Posterior cingulate gyrus (tissue), 11 donors: ENCODE measurements around the gene CREBBP.

Source experiments
- DNase-seq, 10 donors: peaks; one replicate each; pipeline versions ENCODE4 v3.0.0 to v3.0.0-alpha.2; 2020 to 2021; ENCODE audit warnings: mixed read lengths in 3 of 10
- intact Hi-C: fragments of 100-400 bp; cut with DNase I; formaldehyde crosslinking; loops from one replicate; pipeline ENCODE4 v1.15.1; 2023

CREBBP gene

DNA sequence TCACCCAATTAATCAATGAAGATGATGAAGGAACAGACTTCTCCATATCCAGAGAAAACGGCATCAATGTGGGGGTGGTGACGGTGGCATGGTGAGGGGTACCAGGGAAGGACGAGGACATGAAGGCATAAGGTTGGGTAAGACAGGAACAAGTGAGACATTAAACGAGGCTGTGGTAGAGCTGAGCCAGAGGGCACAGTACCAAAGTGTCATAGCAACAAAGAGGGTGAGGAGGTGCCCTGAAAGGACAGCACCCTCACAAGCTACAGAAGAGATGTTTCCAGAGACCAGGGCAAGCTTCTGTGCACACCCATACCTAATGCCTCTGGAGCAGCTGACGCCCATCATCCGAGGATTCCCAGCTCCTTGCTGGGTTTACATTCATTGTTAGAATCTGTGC, 105.7 kb downstream of the CREBBP start:
- DNase-seq: no peak
- intact Hi-C loops: loop anchor here (10.0 kb wide), 1 partner anchor 100 kb away; no protein-coding TSS in a partner anchor

DNA sequence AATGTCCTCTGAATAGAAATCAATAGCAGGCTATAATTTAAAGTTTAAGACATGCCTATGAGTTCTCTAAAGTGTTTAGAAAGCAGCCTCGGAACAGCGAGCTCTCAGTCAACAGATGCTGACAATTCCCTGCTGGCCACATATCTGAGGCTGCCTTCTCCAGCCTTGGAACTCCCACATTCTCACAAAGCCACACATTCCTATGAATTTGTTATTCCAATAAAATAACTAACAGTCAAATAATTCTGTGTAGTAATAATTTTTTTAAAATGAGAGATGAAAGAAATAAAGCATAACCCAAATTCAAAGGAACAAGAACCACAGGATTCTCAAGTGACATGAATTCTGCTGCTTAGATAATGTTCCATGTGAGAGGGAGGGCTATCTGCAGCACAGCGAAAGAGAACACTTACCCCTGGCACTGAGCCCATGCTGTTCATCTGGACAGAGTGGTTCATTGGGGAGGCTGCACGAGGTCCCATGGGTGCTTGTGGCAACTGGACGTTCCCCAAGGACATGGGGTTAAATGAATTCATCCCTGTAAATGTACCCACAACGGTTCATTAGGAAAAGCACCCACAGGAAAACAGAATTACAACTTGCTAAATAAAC, 106.3 kb downstream of the CREBBP start:
- peak in 5 of 10 donors; percentile 34 to 71 (median 38) for DNase-seq
- intact Hi-C loops: loop anchor here (10.0 kb wide), 1 partner anchor 101 kb away; no protein-coding TSS in a partner anchor

DNA sequence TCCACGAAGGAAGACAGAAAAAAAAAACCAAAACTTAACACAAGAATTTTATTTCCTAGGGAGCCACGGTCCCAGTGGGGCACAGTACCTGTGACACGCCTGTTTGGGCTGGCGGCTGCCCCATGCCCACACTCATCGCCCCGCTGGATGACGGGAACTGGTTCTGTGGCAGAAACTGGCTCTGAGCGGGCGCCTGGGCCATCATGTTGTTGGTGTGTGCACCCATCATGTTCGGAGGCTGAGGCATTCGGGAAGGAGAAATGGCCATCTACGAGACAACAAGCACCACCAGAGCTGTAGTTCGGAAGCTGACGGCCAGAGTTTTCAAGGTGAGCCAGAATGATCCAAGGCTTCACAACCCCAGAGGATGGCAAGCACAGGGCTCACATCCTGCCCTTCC, 106.8 kb downstream of the CREBBP start:
- intact Hi-C loops: loop anchor here (10.0 kb wide), 1 partner anchor 101 kb away; no protein-coding TSS in a partner anchor
- DNase-seq: no peak

DNA sequence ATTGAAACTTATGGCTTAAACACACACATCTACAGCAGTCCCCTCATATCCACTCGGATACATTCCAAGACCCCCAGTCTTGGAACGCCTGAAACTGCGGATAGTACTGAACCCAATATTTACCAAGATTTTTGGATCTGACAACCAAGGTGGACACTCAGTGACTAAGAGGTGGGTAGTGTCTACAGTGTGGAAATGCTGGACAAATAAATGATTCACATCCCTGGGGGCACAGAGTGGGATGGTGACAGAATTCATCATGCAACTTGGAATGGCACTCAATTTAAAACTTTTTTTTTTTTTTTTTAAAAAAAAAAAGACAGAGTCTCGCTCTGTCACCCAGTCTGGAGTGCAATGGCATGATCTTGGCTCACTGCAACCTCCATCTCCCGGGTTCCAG, 109.0 kb downstream of the CREBBP start:
- intact Hi-C loops: loop anchor here (10.0 kb wide), 1 partner anchor 103 kb away; no protein-coding TSS in a partner anchor
- no peak for DNase-seq

DNA sequence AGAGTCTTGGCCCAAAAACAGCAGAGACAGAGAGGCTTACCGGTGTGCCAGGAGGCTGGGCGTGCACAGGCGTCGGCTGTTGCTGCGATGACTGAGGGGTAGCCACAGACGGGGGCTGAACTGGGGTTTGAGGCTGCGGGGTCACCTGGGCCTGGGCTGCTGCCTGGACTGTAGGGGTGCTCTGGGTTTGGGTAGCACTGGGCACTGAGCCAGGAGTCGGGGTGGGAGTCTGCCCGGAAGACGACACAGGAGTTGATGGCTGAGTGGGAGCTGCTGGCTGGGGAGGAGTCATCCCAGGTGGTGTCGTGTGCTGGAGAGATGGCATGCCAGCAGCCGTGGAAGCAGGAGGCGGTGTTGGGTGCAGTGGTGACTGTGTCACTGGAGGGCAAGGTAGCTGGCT, 110.0 kb downstream of the CREBBP start:
- intact Hi-C loops: loop anchor here (10.0 kb wide), 1 partner anchor 104 kb away; no protein-coding TSS in a partner anchor
- DNase-seq: no peak

DNA sequence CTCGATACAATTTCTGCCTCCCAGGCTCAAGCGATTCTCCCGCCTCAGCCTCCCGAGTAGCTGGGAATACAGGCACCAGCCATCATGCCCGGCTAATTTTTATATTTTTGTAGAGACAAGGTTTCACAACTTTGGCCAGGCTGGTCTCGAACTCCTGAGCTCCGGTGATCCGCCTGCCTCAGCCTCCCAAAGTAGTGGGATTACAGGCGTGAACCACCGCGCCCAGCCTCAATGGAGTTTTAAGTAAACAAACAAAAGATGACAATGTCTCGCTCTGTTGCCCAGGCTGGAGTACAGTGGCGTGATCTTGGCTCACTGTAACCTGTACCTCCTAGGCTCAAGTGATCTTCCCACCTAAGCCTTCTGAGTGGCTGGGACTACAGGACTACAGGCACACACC, 110.6 kb downstream of the CREBBP start:
- intact Hi-C loops: loop anchor here (10.0 kb wide), 1 partner anchor 105 kb away; no protein-coding TSS in a partner anchor
- no peak for DNase-seq

DNA sequence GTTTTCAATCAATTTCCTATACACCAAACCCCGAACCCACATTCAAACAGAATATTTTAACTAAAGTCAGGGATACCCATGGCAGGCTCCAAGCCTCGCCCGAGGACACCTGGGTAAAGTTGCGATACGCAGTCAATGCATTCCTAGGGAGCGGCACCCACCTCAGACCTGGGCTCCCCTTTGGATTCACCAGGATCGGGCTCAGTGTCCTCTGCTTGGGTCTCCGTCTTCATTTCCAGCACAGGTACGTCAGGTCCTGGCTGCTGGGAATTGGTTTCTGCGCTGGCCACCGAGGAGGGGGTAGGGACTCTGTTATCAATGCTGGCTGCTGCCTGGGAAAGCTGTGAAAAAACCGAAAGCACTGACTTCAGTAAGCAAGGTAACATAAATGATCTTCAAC, 111.5 kb downstream of the CREBBP start:
- intact Hi-C loops: no loop called here
- DNase-seq: no peak

DNA sequence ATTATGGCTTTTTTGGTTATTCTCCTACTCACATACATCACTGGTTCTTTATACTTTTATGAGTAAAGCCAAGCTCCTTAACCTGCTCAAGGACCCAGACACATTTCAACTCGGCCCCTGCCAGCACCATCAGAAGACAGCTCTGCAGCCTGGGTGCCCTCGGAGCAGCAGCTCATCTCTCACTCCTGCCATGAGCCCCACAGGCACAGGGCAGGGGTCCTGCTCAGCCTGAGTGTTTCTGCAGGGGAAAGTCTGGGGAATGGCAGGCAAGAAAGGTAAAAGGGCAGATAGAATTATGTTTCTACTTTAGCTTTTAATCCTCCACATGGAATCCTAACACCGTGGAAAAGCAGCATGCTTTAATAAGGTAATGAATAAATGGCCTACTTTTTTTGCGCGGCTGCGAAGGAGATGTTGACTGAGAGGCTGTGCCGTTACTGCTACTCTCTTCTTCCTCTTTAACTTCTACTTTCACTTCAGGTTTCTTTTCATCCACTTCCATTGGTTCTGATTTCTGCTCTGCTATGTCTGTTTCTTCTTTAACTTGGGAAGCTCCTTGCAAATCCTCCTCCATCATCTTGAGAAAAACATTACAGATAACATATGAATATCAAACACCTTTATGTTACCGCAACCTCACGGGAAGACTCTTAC, 113.1 kb downstream of the CREBBP start:
- DNase-seq: no peak
- intact Hi-C loops: no loop called here

DNA sequence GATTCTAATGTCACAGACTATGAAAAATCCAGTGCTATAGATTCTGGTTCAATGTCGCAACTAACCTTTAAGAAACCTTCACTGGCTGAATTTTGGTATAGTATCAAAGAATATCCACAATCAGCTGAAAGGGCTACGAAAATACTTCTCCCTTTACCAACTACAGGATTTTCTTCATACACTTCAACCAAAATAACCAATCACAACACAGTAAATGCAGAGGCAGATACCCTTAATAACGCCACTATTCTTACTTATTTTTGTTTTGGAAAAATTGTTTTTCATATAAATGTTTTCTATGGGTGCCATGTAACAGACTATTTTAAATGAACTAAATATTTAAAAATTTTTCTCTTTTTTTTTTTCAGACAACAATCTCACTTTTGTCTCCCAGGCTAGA, 114.3 kb downstream of the CREBBP start:
- no peak for DNase-seq
- intact Hi-C loops: no loop called here

DNA sequence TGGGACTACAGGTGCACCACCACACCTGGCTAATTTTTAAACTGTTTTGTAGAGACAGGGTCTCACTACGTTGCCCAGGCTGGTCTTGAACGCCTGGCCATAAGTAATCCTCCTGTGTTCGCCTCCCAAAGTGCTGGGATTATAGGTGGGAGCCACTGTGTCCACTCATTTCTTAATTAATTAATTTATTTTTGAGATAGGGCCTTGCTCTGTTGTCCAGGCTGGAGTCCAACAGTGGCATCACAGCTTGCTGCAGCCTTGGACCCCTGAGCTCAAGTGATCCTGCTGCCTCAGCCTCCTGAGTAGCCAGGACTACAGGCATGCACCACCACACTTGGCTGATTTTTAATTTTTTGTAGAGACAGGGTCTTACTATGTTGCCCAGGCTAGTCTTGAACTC, 116.1 kb downstream of the CREBBP start:
- DNase-seq: no peak
- intact Hi-C loops: no loop called here

DNA sequence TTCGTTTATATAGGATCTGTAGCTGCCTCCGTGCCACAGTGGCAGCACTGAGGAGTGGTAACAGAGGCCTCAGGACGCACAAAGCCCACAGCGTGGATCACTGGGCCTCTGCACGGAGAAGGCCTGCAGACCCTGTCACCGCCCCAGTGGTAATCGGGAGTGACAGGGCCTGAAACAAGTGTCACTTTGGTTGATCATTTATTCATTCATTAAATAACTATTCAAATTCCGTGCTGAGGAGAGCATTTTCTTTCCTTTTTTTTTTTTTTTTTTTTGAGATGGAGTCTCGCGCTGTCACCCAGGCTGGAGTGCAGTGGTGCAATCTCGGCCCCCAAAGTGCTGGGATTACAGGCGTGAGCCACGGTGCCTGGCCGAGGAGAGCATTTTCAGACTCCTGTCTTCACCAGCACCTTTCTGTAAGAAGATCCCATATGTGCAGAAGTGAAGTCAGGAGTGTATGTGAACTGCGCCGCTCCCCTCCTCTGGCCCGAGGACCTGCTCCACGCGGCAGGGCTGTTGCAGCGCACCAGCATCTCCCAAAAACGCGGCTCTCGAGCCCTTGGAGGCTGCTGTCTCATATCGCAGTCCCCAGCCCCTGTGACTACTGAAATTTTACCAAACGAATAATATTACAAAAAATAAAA, 118.3 kb downstream of the CREBBP start:
- intact Hi-C loops: no loop called here
- DNase-seq: peak in 1 of 10 donors; percentile 41

DNA sequence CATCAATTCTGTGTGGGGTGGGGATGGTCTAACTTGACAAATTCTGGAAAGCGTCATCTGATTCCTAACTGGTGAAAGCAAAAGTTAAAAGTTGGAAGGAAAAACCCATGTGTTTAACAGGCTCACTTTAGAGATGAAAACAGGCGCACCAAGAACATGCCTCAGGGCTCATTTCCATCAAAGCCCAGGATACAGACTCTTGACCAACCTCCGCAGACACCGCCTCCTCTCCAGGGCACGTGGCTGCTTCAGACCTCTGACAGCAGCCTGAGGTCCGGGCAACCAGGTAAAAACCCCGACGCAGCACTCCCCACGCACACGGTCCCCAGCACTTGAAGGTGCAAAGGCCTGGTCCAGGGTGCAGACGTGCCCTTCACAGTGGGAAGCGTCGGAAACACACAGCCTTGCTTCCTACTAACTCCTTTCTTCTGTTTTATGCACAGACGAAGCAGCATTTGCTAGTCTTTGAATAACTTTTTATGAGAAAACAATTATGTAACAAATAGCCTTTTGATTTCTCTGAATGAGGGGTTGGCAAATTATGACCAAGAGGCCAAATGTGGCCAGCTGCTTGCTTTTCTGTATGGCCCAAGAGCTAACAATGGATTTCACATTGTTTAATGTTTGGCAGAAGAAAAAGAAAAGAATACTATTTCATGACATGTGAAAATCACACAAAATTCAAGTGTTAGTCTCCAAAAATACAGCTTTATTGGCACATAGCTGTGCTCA, 119.0 kb downstream of the CREBBP start:
- intact Hi-C loops: no loop called here
- DNase-seq: no peak

DNA sequence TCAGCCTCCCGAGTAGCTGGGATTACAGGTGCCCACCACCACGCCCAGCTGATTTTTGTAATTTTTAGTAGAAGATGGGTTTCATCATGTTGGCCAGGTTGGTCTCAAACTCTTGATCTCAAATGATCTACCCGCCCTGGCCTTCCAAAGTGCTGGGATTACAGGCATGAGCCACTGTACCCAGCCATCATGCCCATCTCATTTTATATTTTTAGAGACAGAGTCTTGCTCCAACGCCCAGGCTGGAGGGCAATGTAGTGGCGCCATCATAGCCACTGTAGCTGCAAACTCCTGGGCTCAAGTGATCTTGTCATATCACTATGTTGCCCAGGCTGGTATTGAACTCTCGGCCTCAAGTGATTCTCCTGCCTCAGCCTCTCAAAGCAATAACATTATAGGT, 120.0 kb downstream of the CREBBP start:
- intact Hi-C loops: no loop called here
- no peak for DNase-seq

DNA sequence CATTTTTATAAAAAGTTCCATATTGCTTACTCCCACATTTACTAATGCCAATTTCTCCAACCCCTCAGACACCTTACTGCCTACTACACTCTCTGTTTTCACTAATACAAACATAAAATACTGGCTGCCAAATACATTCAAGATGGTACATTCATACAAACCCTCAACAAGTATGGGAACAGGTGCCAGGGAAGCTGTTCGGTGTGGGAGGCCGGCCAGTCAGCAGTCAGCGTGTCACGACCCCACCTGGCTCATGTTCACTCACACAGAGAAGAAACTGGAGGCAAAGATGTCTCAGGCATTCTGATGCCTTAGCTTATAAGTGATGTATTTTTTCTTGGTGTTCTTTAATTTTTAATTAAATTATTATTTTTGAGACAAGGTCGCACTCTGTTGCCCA, 120.8 kb downstream of the CREBBP start:
- intact Hi-C loops: no loop called here
- DNase-seq: no peak

DNA sequence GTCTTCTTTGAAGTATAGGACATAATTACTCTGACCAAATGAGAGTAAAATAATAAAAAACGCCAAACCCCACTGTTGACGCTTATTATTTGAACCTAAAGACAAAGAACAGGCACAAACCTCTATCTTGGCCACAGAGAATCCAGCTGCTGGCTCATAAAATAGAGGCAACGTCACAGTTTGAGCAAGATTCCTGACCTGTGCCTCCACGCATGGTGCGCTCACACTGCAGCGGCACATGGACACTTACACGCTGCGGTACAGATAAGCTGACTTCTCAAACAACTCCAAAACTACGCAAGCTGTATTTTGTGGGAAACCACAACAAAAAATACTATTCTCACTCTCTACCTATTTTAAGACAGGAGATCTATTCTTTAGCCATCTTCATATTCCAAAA, 124.4 kb downstream of the CREBBP start:
- intact Hi-C loops: no loop called here
- no peak for DNase-seq

DNA sequence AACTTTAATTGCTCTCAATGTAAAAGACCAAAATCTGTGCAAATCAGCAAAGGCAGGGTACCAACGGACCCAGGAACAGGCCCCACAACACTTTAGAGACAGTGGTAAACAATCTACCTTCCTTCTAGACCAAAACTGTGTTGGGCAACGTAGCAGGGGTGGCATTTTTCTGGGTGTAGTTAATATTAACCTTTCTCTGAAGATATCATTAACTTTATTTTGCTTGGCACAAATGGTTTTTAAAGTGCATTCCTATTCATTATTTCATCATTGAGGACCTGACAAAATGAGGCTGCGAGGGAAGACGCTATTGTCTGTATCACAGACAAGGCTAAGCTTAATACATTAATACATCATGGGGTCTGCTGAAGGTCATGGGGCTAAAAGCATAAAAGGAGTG, 125.3 kb downstream of the CREBBP start:
- intact Hi-C loops: no loop called here
- no peak for DNase-seq

DNA sequence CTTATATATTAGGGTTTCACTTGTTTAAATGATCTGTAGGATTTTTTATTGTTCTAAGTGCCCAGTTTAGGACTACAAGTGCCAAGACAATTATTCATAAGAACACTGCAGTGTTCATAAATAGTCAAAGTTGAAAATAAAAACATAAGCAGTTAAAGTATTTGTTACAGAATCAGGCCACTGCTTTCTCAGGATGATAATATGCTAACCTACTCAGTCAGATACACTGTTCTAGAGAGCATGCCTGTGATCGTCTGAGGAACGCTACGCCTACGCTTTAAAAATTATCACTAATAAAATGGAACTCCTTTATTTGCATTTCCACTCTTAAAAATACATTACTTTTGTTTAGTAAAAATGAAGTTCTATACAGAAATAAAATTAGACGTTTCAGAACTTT, 125.7 kb downstream of the CREBBP start:
- intact Hi-C loops: no loop called here
- DNase-seq: no peak

DNA sequence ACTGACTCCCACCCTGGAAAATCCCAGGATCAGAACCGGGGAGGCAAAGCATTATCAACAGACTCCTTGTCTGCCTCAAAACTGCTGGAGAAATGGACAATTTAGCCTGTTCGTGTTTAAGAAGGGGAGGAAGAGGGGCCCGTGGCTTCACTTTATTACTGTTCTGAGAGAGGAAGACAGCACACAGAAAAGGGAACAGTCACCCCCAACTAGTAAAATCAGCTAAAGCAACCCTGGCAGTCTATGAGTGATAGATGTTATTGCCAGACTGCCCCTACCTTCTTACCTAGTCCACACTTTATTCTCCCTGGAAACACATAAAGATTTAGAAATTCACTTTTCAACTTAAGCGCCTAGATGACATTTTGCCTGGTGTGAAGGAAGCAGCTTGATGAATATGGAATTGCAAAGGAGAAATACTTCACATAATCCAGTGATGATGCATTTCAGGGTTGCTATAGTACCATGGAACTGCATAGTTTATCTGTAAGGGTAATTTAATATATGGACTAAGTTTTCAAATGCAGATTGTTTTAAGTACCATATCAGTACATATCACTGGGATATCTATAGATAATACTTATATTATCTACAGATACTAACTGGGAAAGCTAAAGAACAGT, 126.3 kb downstream of the CREBBP start:
- intact Hi-C loops: no loop called here

DNA sequence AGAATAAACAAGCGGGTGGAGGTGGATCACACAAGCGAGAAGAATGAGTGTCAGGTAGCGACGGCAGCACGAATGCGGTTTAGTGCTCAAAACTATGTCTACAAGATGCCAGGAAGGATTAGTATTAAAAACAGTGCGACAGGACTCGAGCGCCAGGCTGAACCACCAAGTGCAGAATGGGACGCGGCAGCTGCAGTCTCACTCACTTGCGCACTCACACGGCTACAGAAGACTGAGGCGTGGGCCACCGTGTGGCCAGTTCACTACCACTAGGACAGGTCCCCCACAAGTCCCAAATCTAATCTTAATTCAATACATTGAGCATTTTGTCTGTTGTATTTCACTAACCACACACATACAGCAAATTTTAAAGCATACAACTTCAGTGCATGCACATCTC, 127.5 kb downstream of the CREBBP start:
- intact Hi-C loops: no loop called here
- peak in 1 of 10 donors; percentile 85 for DNase-seq

More for the DNA sequence above, 126.3 kb downstream of the CREBBP start:
- no peak for DNase-seq

DNA sequence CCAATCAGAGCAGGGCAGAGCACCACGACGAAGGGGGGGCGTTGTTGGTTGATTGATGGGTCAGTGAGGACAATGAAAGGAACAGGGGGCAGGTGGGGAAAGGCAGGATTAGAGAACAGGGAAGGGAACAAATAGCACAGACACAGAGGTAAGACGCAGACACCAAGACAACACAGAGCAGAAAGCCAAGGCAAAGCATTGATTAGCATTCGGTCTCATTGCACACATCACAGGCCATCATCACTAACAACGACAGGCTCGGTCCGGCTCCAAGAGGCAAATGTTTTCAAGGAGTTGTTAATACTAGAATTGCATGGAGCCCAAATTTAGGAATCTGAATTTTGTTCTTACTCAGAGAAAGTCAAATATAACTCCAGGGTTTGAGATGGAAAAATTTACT, 128.6 kb downstream of the CREBBP start:
- no peak for DNase-seq
- intact Hi-C loops: no loop called here

DNA sequence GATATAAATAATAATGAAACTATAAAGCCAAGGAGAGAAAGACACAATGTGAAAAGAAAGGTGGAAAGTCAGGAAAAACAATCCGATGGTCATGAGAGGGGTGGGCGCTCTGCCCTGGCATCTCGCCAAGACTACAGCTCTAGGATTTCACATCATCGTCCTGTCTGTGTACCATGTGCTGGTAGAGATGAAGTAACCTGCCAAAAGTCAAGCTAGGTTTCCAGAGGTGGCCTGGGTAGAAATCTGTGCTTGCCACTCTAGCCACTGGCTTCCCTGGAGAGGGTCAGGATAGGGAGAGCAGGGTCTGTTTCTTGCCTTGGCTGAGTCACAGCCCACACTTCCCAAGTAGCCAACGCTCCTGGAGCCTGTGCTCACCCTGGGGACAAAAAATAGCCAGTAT, 132.2 kb downstream of the CREBBP start:
- no peak for DNase-seq
- intact Hi-C loops: no loop called here
